K562 (cell line): ENCODE results near the gene DNAH9. TPM values are rescaled to one million over a fixed set of nuclear protein-coding genes. Genes with fewer than 3 reads are reported as not detected.

ENCODE experiments used
- ATAC-seq: fragments of 200-7000 bp; cut with Tn5 transposase; 3 replicates; pipeline ENCODE4 v1.9.1; 2020; ENCODE audit warnings: moderate library complexity
- BruUV-seq: library from RNA; stranded (reverse); fragments of 400-500 nt; replicated peaks from 2 replicates; lab custom pipeline; 2021; lab: Mats Ljungman, UMichigan
- CTCF ChIA-PET: fragments of 300-600 bp; formaldehyde crosslinking; extraction: SDS; loops from one replicate; lab custom pipeline; 2021; ENCODE audit warnings: low intra/inter-chr PET ratio; lab: Yijun Ruan, JAX
- POLR2A ChIA-PET: fragments of 300-600, 350-650 bp; sonication (Branson Sonifier 250); formaldehyde crosslinking; extraction: SDS; loops from one replicate; lab custom pipeline; 2021; ENCODE audit warnings: antibody characterized with exemption, inconsistent platforms; lab: Yijun Ruan, JAX
- DNase-seq, 4 experiments: peaks; one replicate each; pipeline versions ENCODE4 v3.0.0 to v3.0.0-alpha.2; 2011 to 2018; ENCODE audit warnings: low spot score in 3 of 4, mixed read lengths in 3 of 4; ENCODE audit errors: extremely low read depth in 1 of 4
- FAIRE-seq: peaks from 2 replicates; lab custom pipeline; 2011; peaks lifted over from hg19 to GRCh38; lab: Jason Lieb, UNC
- H2AFZ ChIP-seq: 2 replicates; pipeline ENCODE4 v1.6.0; 2011; ENCODE audit warnings: low read depth, low read length, control low read depth, inconsistent platforms
- H3K27ac ChIP-seq: fragments of 200-600 bp; 3 replicates; pipeline ENCODE4 v1.8.0; 2011; ENCODE audit warnings: low read depth, mild to moderate bottlenecking, control low read depth, inconsistent platforms, low read length, moderate library complexity, mixed read lengths; ENCODE audit errors: extremely low read depth
- H3K27me3 ChIP-seq, 2 experiments: fragments of 300-600 bp in 1 of 2; 2 replicates in 1 of 2; 3 replicates in 1 of 2; pipeline versions ENCODE4 v1.6.0 to v1.8.0; 2011; ENCODE audit warnings: inconsistent platforms in 2 of 2, low read length in 2 of 2, mild to moderate bottlenecking in 1 of 2, mixed read lengths in 1 of 2, moderate library complexity in 1 of 2; ENCODE audit not compliant: control insufficient read depth in 2 of 2, insufficient read depth in 2 of 2
- H3K36me3 ChIP-seq: fragments of 300-600 bp; 3 replicates; pipeline ENCODE4 v1.8.0; 2011; ENCODE audit warnings: mild to moderate bottlenecking, low read length, inconsistent platforms; ENCODE audit not compliant: control insufficient read depth, insufficient read depth
- H3K4me1 ChIP-seq, 2 experiments: fragments of 200-600 bp in 1 of 2; replicated peaks in 1 of 2; 2 replicates in 1 of 2; 3 replicates in 1 of 2; pipeline versions ENCODE4 v1.5.1 to v1.8.0; 2011; ENCODE audit warnings: inconsistent platforms in 2 of 2, low read length in 2 of 2, mild to moderate bottlenecking in 1 of 2, mixed read lengths in 1 of 2, moderate library complexity in 1 of 2; ENCODE audit not compliant: control insufficient read depth in 2 of 2, insufficient read depth in 2 of 2
- H3K4me2 ChIP-seq: 2 replicates; pipeline ENCODE4 v1.6.1; 2011; ENCODE audit warnings: low read length, control low read depth, inconsistent platforms, mixed read lengths; ENCODE audit not compliant: insufficient read depth
- H3K4me3 ChIP-seq: fragments of 200-600 bp; sonication (generic), shearing (Covaris generic); 2 replicates; pipeline ENCODE4 v1.5.1; 2016; ENCODE audit warnings: control low read depth, inconsistent platforms
- H3K79me2 ChIP-seq: fragments of 200-600 bp; 3 replicates; pipeline ENCODE4 v1.8.0; 2011; ENCODE audit warnings: low read length, inconsistent platforms; ENCODE audit not compliant: control insufficient read depth, insufficient read depth
- H3K9ac ChIP-seq, 2 experiments: 2 replicates each; pipeline versions ENCODE4 v1.6.0 to v1.6.1; 2011; ENCODE audit warnings: low read depth in 2 of 2, low read length in 2 of 2, control low read depth in 1 of 2, inconsistent platforms in 1 of 2, mild to moderate bottlenecking in 1 of 2, mixed read lengths in 1 of 2; ENCODE audit not compliant: insufficient read depth in 1 of 2
- H3K9me1 ChIP-seq: one replicate; pipeline ENCODE4 v1.6.0; 2011; ENCODE audit warnings: inconsistent platforms, mild to moderate bottlenecking, low read length, moderate library complexity; ENCODE audit not compliant: control insufficient read depth, insufficient read depth
- H3K9me3 ChIP-seq: replicated peaks from 2 replicates; pipeline ENCODE4 v1.5.1; 2011; ENCODE audit warnings: low read depth, low read length, inconsistent platforms; ENCODE audit not compliant: control insufficient read depth, insufficient read depth
- H4K20me1 ChIP-seq: replicated peaks from 2 replicates; pipeline ENCODE4 v1.6.1; 2011; ENCODE audit warnings: low read length, inconsistent platforms, mixed read lengths; ENCODE audit not compliant: control insufficient read depth, insufficient read depth
- CHD1 ChIP-seq: fragments of 200-600 bp; sonication (generic); IDR thresholded peaks from one replicate; pipeline ENCODE4 v1.6.1; 2012; ENCODE audit warnings: mild to moderate bottlenecking, moderate library complexity, low read length, inconsistent platforms
- NKRF ChIP-seq: fragments of 450-650 bp; IDR thresholded peaks from 2 replicates; pipeline ENCODE4 v1.6.1; 2016; ENCODE audit warnings: borderline replicate concordance
- TEAD1 ChIP-seq, 2 experiments: fragments of 450-650 bp in 1 of 2; sonication (generic) in 1 of 2; formaldehyde crosslinking; IDR thresholded peaks; 2 replicates each; pipeline versions ENCODE4 v1.4.0 to v1.8.0; 2020 to 2022; ENCODE audit warnings: mild to moderate bottlenecking in 2 of 2, missing genetic modification reagents in 1 of 2
- ZNF134 ChIP-seq: fragments of 250-450 bp; sonication (Bioruptor Pico); conservative IDR thresholded peaks from 2 replicates; pipeline ENCODE4 v1.4.0; 2020
- ZNF212 ChIP-seq: fragments of 450-650 bp; formaldehyde crosslinking; IDR thresholded peaks from 2 replicates; pipeline ENCODE4 v1.4.0; 2020; ENCODE audit warnings: mild to moderate bottlenecking
- ZNF224 ChIP-seq: sonication (generic); formaldehyde crosslinking; IDR thresholded peaks from 2 replicates; pipeline ENCODE4 v1.8.0; 2022; ENCODE audit warnings: mild to moderate bottlenecking, missing genetic modification reagents
- WGBS: fragments of 100-300 bp; shearing (Covaris generic); methylation state at CpG from one replicate; pipeline ENCODE4 v1.1.6; 2016; ENCODE audit warnings: low coverage, mixed read lengths; ENCODE audit not compliant: insufficient coverage; ENCODE audit errors: missing lambda C conversion rate; 5-methylcytosine and 5-hydroxymethylcytosine counted together
- in situ Hi-C: fragments of 300-500 bp; cut with MboI; formaldehyde crosslinking; loops from 4 replicates; pipeline ENCODE4 v1.15.0; 2018; ENCODE audit warnings: inconsistent platforms, mixed read lengths
- intact Hi-C: fragments of 100-400 bp; cut with micrococcal nuclease; formaldehyde crosslinking; loops from 2 replicates; pipeline ENCODE4 v1.14.2; 2022
- polyA plus RNA-seq, 8 experiments: library from polyadenylated mRNA; depleted of rRNA in 4 of 8; stranded (reverse) in 5 of 8; unstranded in 3 of 8; fragments of >200 nt; fragmentation: Nextera tagmentation in 2 of 8; fragmentation: Illumina TruSeq in 1 of 8; extraction: Ambion mirVana in 2 of 8; extraction: Trizol in 1 of 8; gene quantifications; 2 replicates each; pipeline versions ENCODE4 v1.2.1 to v1.2.3, GENCODE V29; 2011 to 2014; ENCODE audit warnings: inconsistent platforms in 1 of 8, missing spikeins in 1 of 8
- total RNA-seq, 7 experiments: library from RNA; depleted of rRNA in 6 of 7; stranded (reverse); fragments of >200 nt in 6 of 7; fragmentation: Illumina TruSeq in 2 of 7; extraction: Trizol in 2 of 7; gene quantifications; 2 replicates each; pipeline versions ENCODE4 v1.2.1 to v1.2.3, GENCODE V29; 2011 to 2021; ENCODE audit warnings: low replicate concordance in 1 of 7
- TF ChIP-seq, protein P1 (sequence below): sonication (generic); formaldehyde crosslinking; IDR thresholded peaks from 2 replicates; pipeline ENCODE4 v1.8.1; 2023; ENCODE audit warnings: mild to moderate bottlenecking, missing genetic modification reagents, moderate library complexity

Gene DNAH9
- total and polyA plus RNA-seq, 9 of the 15 experiments (the other 6 are each of a cell fraction or from before 2014, with no cell fraction given), result not detected

GRCh38 chr17:11641521-11642275, 43.4 kb downstream of the DNAH9 start:
- Histone ChIP-seq H3K9me3 (no peaks in the 10 kb centered on the region), H3K27ac (no peak overlapping the region), H3K4me2 (no peak overlapping the region), H2AFZ (no peak overlapping the region), H3K27me3 (no peaks in the 10 kb centered on the region), H3K4me1 (no peaks in the 10 kb centered on the region), H3K9me1 (no peaks in the 10 kb centered on the region), H3K36me3 (no peaks in the 10 kb centered on the region), H4K20me1 (no peaks in the 10 kb centered on the region), H3K79me2 (no peaks in the 10 kb centered on the region), H3K9ac (no peak overlapping the region), H3K4me3 (no peak overlapping the region)
- DNase-seq (no peak), FAIRE-seq (no peak), ATAC-seq (no peak)
- intact Hi-C loops, result loop anchor here (5.0 kb wide), 1 partner anchor 764 kb away; no protein-coding TSS in a partner anchor
- in situ Hi-C loops, result no loop called here
- CTCF ChIA-PET, result no interaction called here
- POLR2A ChIA-PET, result interaction anchor here (0.6 kb wide), 1 partner anchor 265 kb away, joined by 3 read pairs; no protein-coding TSS in a partner anchor
- 0% methylated on average over 5 of the region's 11 CpGs for WGBS
- no TSS peak for BruUV-seq
- no peak for TF ChIP-seq ZNF134 (CRISPR knock-in tag)
- TF ChIP-seq NKRF, result no peak
- TF ChIP-seq, protein P1, sequence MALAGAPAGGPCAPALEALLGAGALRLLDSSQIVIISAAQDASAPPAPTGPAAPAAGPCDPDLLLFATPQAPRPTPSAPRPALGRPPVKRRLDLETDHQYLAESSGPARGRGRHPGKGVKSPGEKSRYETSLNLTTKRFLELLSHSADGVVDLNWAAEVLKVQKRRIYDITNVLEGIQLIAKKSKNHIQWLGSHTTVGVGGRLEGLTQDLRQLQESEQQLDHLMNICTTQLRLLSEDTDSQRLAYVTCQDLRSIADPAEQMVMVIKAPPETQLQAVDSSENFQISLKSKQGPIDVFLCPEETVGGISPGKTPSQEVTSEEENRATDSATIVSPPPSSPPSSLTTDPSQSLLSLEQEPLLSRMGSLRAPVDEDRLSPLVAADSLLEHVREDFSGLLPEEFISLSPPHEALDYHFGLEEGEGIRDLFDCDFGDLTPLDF, result no peak
- TF ChIP-seq TEAD1 (CRISPR knock-in tag; IDR thresholded peaks at IDR 0.05), result no peak
- TF ChIP-seq ZNF224 (CRISPR knock-in tag), result no peak
- no peak for TF ChIP-seq CHD1
- no peak for TF ChIP-seq ZNF212 (CRISPR knock-in tag)
